Astrocyte (in vitro differentiated cells and primary cell): ENCODE measurements around the gene COMMD10. TPM values are rescaled to one million over a fixed set of nuclear protein-coding genes. Genes with fewer than 3 reads are reported as not detected.

ENCODE experiments used
- DNase-seq: peaks from one replicate; pipeline ENCODE4 v3.0.0-alpha.2; 2010; ENCODE audit warnings: low read depth
- FAIRE-seq: peaks from 2 replicates; lab custom pipeline; 2011; peaks lifted over from hg19 to GRCh38; lab: Jason Lieb, UNC
- H2AFZ ChIP-seq: 2 replicates; pipeline ENCODE4 v1.6.0; 2012; ENCODE audit warnings: low read depth, low read length, inconsistent platforms
- H3K27ac ChIP-seq: 2 replicates; pipeline ENCODE4 v1.5.1; 2011; ENCODE audit warnings: low read depth, low read length, inconsistent platforms
- H3K27me3 ChIP-seq: 2 replicates; pipeline ENCODE4 v1.6.0; 2011; ENCODE audit warnings: low read length, inconsistent platforms; ENCODE audit not compliant: insufficient read depth
- H3K36me3 ChIP-seq: 2 replicates; pipeline ENCODE4 v1.5.1; 2011; ENCODE audit warnings: low read length, inconsistent platforms; ENCODE audit not compliant: insufficient read depth
- H3K4me1 ChIP-seq: 2 replicates; pipeline ENCODE4 v1.5.1; 2011; ENCODE audit warnings: low read length, inconsistent platforms; ENCODE audit not compliant: insufficient read depth
- H3K4me2 ChIP-seq: 2 replicates; pipeline ENCODE4 v1.6.0; 2012; ENCODE audit warnings: low read length, inconsistent platforms
- H3K4me3 ChIP-seq: 2 replicates; pipeline ENCODE4 v1.5.1; 2011; ENCODE audit warnings: low read depth, mild to moderate bottlenecking, low read length, inconsistent platforms; ENCODE audit not compliant: insufficient read depth
- H3K79me2 ChIP-seq: 2 replicates; pipeline ENCODE4 v1.6.0; 2012; ENCODE audit warnings: mild to moderate bottlenecking, low read length, inconsistent platforms; ENCODE audit not compliant: insufficient read depth
- H3K9ac ChIP-seq: 2 replicates; pipeline ENCODE4 v1.6.0; 2012; ENCODE audit warnings: mild to moderate bottlenecking, low read length, inconsistent platforms
- H3K9me3 ChIP-seq: 2 replicates; pipeline ENCODE4 v1.5.1; 2012; ENCODE audit warnings: low read depth, mild to moderate bottlenecking, low read length, inconsistent platforms; ENCODE audit not compliant: insufficient read depth
- H4K20me1 ChIP-seq: 2 replicates; pipeline ENCODE4 v1.6.0; 2012; ENCODE audit warnings: low read length, inconsistent platforms; ENCODE audit not compliant: insufficient read depth
- H3K27ac Mint-ChIP-seq: one replicate; pipeline ENCODE4 v1.8.0; 2021; ENCODE audit warnings: mild to moderate bottlenecking, mixed read lengths; ENCODE audit not compliant: unreplicated experiment
- H3K27me3 Mint-ChIP-seq: one replicate; pipeline ENCODE4 v1.8.0; 2021; ENCODE audit warnings: low read depth, mixed read lengths; ENCODE audit not compliant: unreplicated experiment
- H3K36me3 Mint-ChIP-seq: one replicate; pipeline ENCODE4 v1.8.0; 2021; ENCODE audit warnings: low read depth, mixed read lengths; ENCODE audit not compliant: unreplicated experiment
- H3K4me1 Mint-ChIP-seq: one replicate; pipeline ENCODE4 v1.8.0; 2021; ENCODE audit warnings: low read depth, mixed read lengths; ENCODE audit not compliant: unreplicated experiment
- H3K4me3 Mint-ChIP-seq: one replicate; pipeline ENCODE4 v1.8.0; 2021; ENCODE audit warnings: mild to moderate bottlenecking, moderate library complexity, mixed read lengths; ENCODE audit not compliant: unreplicated experiment
- H3K9me3 Mint-ChIP-seq: one replicate; pipeline ENCODE4 v1.8.0; 2021; ENCODE audit warnings: mild to moderate bottlenecking, mixed read lengths; ENCODE audit not compliant: unreplicated experiment
- CTCF ChIP-seq: IDR thresholded peaks from 2 replicates; pipeline ENCODE4 v1.5.1; 2011; ENCODE audit warnings: low read depth, mild to moderate bottlenecking, inconsistent platforms, low read length, moderate library complexity; ENCODE audit not compliant: insufficient read depth
- EZH2 ChIP-seq: IDR thresholded peaks from 2 replicates; pipeline ENCODE4 v1.6.1; 2012; ENCODE audit warnings: mild to moderate bottlenecking, low read length, inconsistent platforms; ENCODE audit not compliant: insufficient read depth
- total RNA-seq: library from RNA; stranded (reverse); gene quantifications from 2 replicates; pipeline ENCODE4 v1.2.1, GENCODE V29; 2021

Gene COMMD10
- total RNA-seq, 1 donor from 2014 or later: 18.1 TPM

GRCh38 chr5:116037236-116037822 is 47.5 kb upstream of the COMMD10 start:
- no peaks in the 10 kb centered on the region for H3K36me3 Mint-ChIP-seq
- H3K27me3 ChIP-seq: no peaks in the 10 kb centered on the region
- H4K20me1 ChIP-seq: no peaks in the 10 kb centered on the region
- H3K9ac ChIP-seq: no peak overlapping the region
- no peaks in the 10 kb centered on the region for H3K4me1 Mint-ChIP-seq
- no peak overlapping the region for H3K4me3 ChIP-seq
- FAIRE-seq (no peak), DNase-seq (no peak)
- no peaks in the 10 kb centered on the region for H3K36me3 ChIP-seq
- H3K27me3 Mint-ChIP-seq: peaks cover 2% of the 10 kb centered on the region
- no peak overlapping the region for H3K27ac ChIP-seq
- H3K9me3 Mint-ChIP-seq: peaks cover 2% of the 10 kb centered on the region
- H3K27ac Mint-ChIP-seq: no peak overlapping the region
- H3K79me2 ChIP-seq: no peaks in the 10 kb centered on the region
- no peaks in the 10 kb centered on the region for H3K4me1 ChIP-seq
- no peak overlapping the region for H3K4me3 Mint-ChIP-seq
- H2AFZ ChIP-seq: no peak overlapping the region
- no peak for TF ChIP-seq EZH2
- TF ChIP-seq CTCF: no peak
- no peak overlapping the region for H3K4me2 ChIP-seq
- H3K9me3 ChIP-seq: no peaks in the 10 kb centered on the region

GRCh38 chr5:116038817-116039216 is 46.0 kb upstream of the COMMD10 start:
- no peak overlapping the region for H3K4me3 ChIP-seq
- H2AFZ ChIP-seq: no peak overlapping the region
- no peak for TF ChIP-seq CTCF
- no peak for TF ChIP-seq EZH2
- Mint-ChIP-seq H3K36me3 (no peaks in the 10 kb centered on the region), H3K9me3 (peaks cover 2% of the 10 kb centered on the region), H3K27me3 (peaks cover 2% of the 10 kb centered on the region), H3K4me1 (peaks cover 3% of the 10 kb centered on the region), H3K27ac (no peak overlapping the region), H3K4me3 (no peak overlapping the region)
- no peak overlapping the region for H3K27ac ChIP-seq
- FAIRE-seq (no peak), DNase-seq (no peak)
- no peaks in the 10 kb centered on the region for H3K4me1 ChIP-seq
- no peak overlapping the region for H3K4me2 ChIP-seq
- H4K20me1 ChIP-seq: no peaks in the 10 kb centered on the region
- H3K36me3 ChIP-seq: no peaks in the 10 kb centered on the region
- no peaks in the 10 kb centered on the region for H3K79me2 ChIP-seq
- H3K9ac ChIP-seq: no peak overlapping the region
- H3K27me3 ChIP-seq: no peaks in the 10 kb centered on the region
- no peaks in the 10 kb centered on the region for H3K9me3 ChIP-seq

GRCh38 chr5:116042375-116042774 is 42.5 kb upstream of the COMMD10 start:
- no peaks in the 10 kb centered on the region for H3K27me3 Mint-ChIP-seq
- H3K4me3 Mint-ChIP-seq: no peak overlapping the region
- H3K36me3 ChIP-seq: no peaks in the 10 kb centered on the region
- no peak overlapping the region for H3K9ac ChIP-seq
- H3K4me2 ChIP-seq: no peak overlapping the region
- H4K20me1 ChIP-seq: no peaks in the 10 kb centered on the region
- H3K79me2 ChIP-seq: no peaks in the 10 kb centered on the region
- H3K36me3 Mint-ChIP-seq: no peaks in the 10 kb centered on the region
- H2AFZ ChIP-seq: no peak overlapping the region
- no peaks in the 10 kb centered on the region for H3K4me1 ChIP-seq
- peaks cover 13% of the 10 kb centered on the region for H3K4me1 Mint-ChIP-seq
- H3K27me3 ChIP-seq: no peaks in the 10 kb centered on the region
- TF ChIP-seq EZH2: no peak
- no peak for TF ChIP-seq CTCF
- no peak for FAIRE-seq
- no peak for DNase-seq
- no peaks in the 10 kb centered on the region for H3K9me3 Mint-ChIP-seq
- no peak overlapping the region for H3K27ac ChIP-seq
- H3K27ac Mint-ChIP-seq: no peak overlapping the region
- no peak overlapping the region for H3K4me3 ChIP-seq
- no peaks in the 10 kb centered on the region for H3K9me3 ChIP-seq
